Endothelial cell (in vitro differentiated cells): ENCODE measurements around the gene CSPG5. TPM values are rescaled to one million over a fixed set of nuclear protein-coding genes. Genes with fewer than 3 reads are reported as not detected.

Experiments used
- DNase-seq: peaks from one replicate; pipeline ENCODE4 v3.0.0; 2021; ENCODE audit warnings: low spot score
- H3K27ac Mint-ChIP-seq: one replicate; pipeline ENCODE4 v1.8.0; 2021; ENCODE audit warnings: mixed read lengths, inconsistent platforms; ENCODE audit not compliant: unreplicated experiment
- H3K27me3 Mint-ChIP-seq: one replicate; pipeline ENCODE4 v1.8.0; 2021; ENCODE audit warnings: mild to moderate bottlenecking, moderate library complexity, mixed read lengths, inconsistent platforms; ENCODE audit not compliant: unreplicated experiment
- H3K36me3 Mint-ChIP-seq: one replicate; pipeline ENCODE4 v1.8.0; 2021; ENCODE audit warnings: mild to moderate bottlenecking, low read depth, mixed read lengths, inconsistent platforms; ENCODE audit not compliant: unreplicated experiment
- H3K4me1 Mint-ChIP-seq: one replicate; pipeline ENCODE4 v1.8.0; 2021; ENCODE audit warnings: mild to moderate bottlenecking, mixed read lengths, inconsistent platforms; ENCODE audit not compliant: unreplicated experiment
- H3K4me3 Mint-ChIP-seq: one replicate; pipeline ENCODE4 v1.8.0; 2021; ENCODE audit warnings: mild to moderate bottlenecking, mixed read lengths, inconsistent platforms; ENCODE audit not compliant: unreplicated experiment
- H3K9me3 Mint-ChIP-seq: one replicate; pipeline ENCODE4 v1.8.0; 2021; ENCODE audit warnings: mixed read lengths, inconsistent platforms; ENCODE audit not compliant: unreplicated experiment
- total RNA-seq: library from RNA; stranded (reverse); fragmentation: NEBNext Ultra II Directional; extraction: Animal tissue kit (Norgen Biotek cat#: 25700); gene quantifications from one replicate; pipeline ENCODE4 v1.2.1, GENCODE V29; 2021; ENCODE audit not compliant: unreplicated experiment
- TF ChIP-seq, protein P1 (sequence below): fragments of 200-600 bp; sonication (generic); IDR thresholded peaks from one replicate; pipeline ENCODE4 v1.5.0; 2021; ENCODE audit warnings: antibody characterized with exemption; ENCODE audit not compliant: unreplicated experiment

Gene CSPG5
- total RNA-seq, 1 donor from 2014 or later: 0.23 TPM

GRCh38 chr3:47523310-47524073, 55.2 kb downstream of the CSPG5 start:
- Mint-ChIP-seq H3K27me3 (no peaks in the 10 kb centered on the region), H3K4me3 (no peak overlapping the region), H3K9me3 (no peaks in the 10 kb centered on the region), H3K27ac (no peak overlapping the region), H3K36me3 (no peaks in the 10 kb centered on the region), H3K4me1 (no peaks in the 10 kb centered on the region)
- TF ChIP-seq, protein P1, sequence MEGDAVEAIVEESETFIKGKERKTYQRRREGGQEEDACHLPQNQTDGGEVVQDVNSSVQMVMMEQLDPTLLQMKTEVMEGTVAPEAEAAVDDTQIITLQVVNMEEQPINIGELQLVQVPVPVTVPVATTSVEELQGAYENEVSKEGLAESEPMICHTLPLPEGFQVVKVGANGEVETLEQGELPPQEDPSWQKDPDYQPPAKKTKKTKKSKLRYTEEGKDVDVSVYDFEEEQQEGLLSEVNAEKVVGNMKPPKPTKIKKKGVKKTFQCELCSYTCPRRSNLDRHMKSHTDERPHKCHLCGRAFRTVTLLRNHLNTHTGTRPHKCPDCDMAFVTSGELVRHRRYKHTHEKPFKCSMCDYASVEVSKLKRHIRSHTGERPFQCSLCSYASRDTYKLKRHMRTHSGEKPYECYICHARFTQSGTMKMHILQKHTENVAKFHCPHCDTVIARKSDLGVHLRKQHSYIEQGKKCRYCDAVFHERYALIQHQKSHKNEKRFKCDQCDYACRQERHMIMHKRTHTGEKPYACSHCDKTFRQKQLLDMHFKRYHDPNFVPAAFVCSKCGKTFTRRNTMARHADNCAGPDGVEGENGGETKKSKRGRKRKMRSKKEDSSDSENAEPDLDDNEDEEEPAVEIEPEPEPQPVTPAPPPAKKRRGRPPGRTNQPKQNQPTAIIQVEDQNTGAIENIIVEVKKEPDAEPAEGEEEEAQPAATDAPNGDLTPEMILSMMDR: no peak
- no peak for DNase-seq

DNA sequence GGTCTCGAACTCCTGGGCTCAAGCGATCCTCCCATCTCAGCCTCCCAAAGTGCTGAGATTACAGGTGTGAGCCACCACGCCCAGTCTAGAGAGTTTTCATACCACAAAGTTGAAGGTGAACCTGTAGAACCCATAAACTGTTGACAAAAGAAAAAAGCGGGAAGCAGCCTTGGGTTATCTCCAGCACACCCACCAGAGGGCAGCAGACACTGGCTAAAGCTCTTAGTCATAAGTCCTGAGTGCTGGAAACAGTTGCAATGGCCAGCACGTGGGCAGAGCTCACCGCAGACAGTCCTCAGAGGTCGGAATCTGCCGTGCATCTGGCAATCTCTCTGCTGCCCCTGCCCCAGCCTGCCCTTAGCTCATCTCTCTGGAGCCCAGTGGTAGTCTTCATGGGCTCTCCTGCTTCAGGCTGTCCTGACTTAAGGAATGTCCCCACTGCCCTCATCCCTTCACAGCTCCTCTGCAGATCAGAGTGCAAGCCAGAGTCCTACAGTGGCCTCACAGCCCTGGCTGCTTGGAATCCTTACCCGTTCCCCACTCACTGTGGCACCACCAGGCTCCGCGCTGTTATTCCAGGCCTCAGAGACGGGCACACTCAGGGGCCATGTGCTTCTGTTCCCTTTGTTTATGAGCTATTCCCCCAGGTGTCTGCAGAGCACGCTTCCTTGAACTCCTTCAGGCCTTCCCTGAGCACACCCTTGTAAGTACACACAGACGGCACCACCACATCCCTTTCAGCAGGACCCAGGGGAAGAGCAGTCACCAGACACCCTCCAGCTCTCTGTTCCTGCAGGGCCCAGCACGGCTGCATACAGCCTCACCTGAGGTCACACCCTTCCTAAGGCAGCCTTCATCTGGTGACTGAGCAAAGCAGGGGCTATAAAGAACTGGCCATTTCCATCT, 56.3 kb downstream of the CSPG5 start:
- H3K4me3 Mint-ChIP-seq: no peak overlapping the region
- H3K9me3 Mint-ChIP-seq: no peaks in the 10 kb centered on the region
- H3K27me3 Mint-ChIP-seq: no peaks in the 10 kb centered on the region
- TF ChIP-seq, protein P1: peak; percentile 83
- H3K27ac Mint-ChIP-seq: no peak overlapping the region
- no peaks in the 10 kb centered on the region for H3K36me3 Mint-ChIP-seq
- no peaks in the 10 kb centered on the region for H3K4me1 Mint-ChIP-seq
- peak; percentile 75 for DNase-seq

DNA sequence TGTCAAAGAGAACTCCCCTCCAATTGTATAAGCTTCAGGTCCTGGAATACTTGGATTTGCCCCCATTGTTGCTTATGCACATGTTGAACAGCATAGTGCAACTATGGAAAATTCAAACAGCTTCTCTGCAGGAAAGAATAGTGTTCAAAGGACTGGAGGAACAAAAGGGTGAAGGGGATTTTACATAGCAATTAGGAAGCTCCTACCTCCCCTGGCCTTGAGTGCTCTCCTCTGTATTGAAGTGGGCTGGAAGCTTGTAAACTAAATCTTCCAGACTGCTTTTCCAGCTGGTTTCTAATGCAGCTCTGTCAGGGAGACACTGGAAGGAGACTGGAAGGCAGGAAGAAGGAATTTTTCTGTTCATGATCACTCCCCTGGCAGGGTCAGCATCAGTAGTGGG, 57.9 kb downstream of the CSPG5 start:
- no peak for DNase-seq
- H3K27ac Mint-ChIP-seq: no peak overlapping the region
- TF ChIP-seq, protein P1: no peak

GRCh38 chr3:47517937-47518336, 60.7 kb downstream of the CSPG5 start:
- DNase-seq: no peak
- Mint-ChIP-seq H3K4me3 (no peak overlapping the region), H3K9me3 (no peaks in the 10 kb centered on the region), H3K27me3 (peaks cover 3% of the 10 kb centered on the region), H3K36me3 (peaks cover 4% of the 10 kb centered on the region), H3K4me1 (peaks cover 2% of the 10 kb centered on the region), H3K27ac (no peak overlapping the region)
- TF ChIP-seq, protein P1: no peak

More for the DNA sequence above, 57.9 kb downstream of the CSPG5 start:
- Mint-ChIP-seq H3K4me3 (no peak overlapping the region), H3K9me3 (no peaks in the 10 kb centered on the region), H3K36me3 (no peaks in the 10 kb centered on the region), H3K27me3 (peaks cover 1% of the 10 kb centered on the region), H3K4me1 (no peaks in the 10 kb centered on the region)

DNA sequence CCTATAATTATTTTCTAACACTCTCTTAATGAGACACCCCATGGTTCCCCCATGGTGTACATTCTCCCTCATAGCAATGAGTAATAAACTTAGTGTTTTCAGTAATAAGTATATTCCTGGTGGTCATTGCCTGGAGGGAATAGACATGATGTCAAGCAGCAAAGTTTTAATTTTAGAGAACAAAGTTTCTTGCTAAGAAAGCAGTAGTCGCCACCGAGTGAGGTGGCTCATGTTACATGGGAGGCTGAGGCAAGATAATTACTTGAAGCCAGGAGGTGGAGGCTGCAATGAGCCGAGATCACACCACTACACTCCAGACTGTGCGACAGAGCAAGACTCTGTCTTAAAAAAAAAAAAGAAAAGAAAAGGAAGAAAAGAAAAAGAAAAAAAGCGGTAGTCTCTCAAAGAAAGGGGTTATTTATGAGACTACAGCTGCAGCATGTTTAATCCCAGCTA, 62.8 kb downstream of the CSPG5 start:
- Mint-ChIP-seq H3K4me1 (peaks cover 8% of the 10 kb centered on the region), H3K9me3 (no peaks in the 10 kb centered on the region), H3K36me3 (peaks cover 8% of the 10 kb centered on the region), H3K27ac (no peak overlapping the region), H3K4me3 (no peak overlapping the region), H3K27me3 (peaks cover 3% of the 10 kb centered on the region)
- DNase-seq: no peak
- TF ChIP-seq, protein P1: no peak
